ENCODE measurements around the gene WDR1. TPM values are rescaled to one million over a fixed set of nuclear protein-coding genes. Genes with fewer than 3 reads are reported as not detected.
"Not testable (repeated sequence)": the region's sequence is repeated elsewhere in the genome, so short reads cannot be mapped to it uniquely, and the experiment has no call there.

The WDR1 gene
- total and polyA plus RNA-seq, 2 donors (not counting 3 experiments of a cell fraction or from before 2014, with no cell fraction given), result 590 to 660 TPM

DNA sequence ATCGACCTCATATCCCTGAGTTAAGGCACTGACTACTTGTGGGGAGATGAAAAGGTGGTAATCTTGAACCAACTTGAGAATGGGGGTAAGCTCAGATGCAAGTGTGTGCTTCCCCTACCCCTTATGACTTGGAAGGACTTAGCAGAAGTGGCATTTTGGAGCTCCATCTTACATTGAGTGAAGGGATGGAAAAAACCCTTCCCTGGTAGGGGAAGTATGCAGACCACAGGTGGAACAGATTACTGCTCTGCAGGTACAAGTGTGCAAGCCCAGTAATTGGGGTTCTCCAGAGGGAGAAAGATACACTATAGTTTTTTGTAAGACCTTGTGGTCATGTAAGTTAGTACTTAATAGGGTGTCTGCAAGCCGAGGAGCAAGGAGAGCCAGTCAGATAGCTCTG lies 12.2 kb upstream of the WDR1 start:
- CTCF ChIA-PET, result interaction anchor here (1.8 to 2.8 kb wide), 3 partner anchors 16 to 36 kb away, joined by 6 to 9 read pairs (median 6); no protein-coding TSS in a partner anchor
- Histone ChIP-seq H3K9me1 (replicated peaks; ENCODE audit: control insufficient read depth, extremely low read depth, insufficient read depth, low read length) (no peaks in the 10 kb centered on the region), H3K27ac (ENCODE audit: insufficient read depth, low read depth, low read length) (no peak overlapping the region), H3K9me3 (replicated peaks; ENCODE audit: control insufficient read depth, insufficient read depth, low read length) (no peaks in the 10 kb centered on the region), H3K4me2 (ENCODE audit: insufficient read depth, low read length) (no peak overlapping the region), H3K79me2 (ENCODE audit: control insufficient read depth, insufficient read depth, low read length) (no peaks in the 10 kb centered on the region), H3K27me3 (ENCODE audit: control insufficient read depth in 2 of 2, insufficient read depth in 2 of 2, low read length in 2 of 2) (peaks cover 0 to 1% of the 10 kb centered on the region in 2 experiments), H3K4me1 (ENCODE audit: control insufficient read depth, extremely low read depth, insufficient read depth, low read length) (peaks cover 10% of the 10 kb centered on the region), H3K4me3 (replicated peaks in 1 of 3; ENCODE audit: insufficient read depth in 1 of 3, low read depth in 1 of 3, low read length in 3 of 3) (no peak overlapping the region), H4K20me1 (replicated peaks; ENCODE audit: control insufficient read depth, extremely low read depth, insufficient read depth, low read length) (no peaks in the 10 kb centered on the region), H3K9ac (replicated peaks; ENCODE audit: extremely low read depth, insufficient read depth, low read length) (no peak overlapping the region), H3K36me3 (ENCODE audit: control insufficient read depth in 2 of 2, extremely low read depth in 1 of 2, insufficient read depth in 2 of 2, low read length in 2 of 2) (no peaks in the 10 kb centered on the region), H2AFZ (ENCODE audit: low read depth, low read length) (no peak overlapping the region)
- no TSS peak for BruUV-seq (replicated peaks)
- dilution Hi-C loops (cut with MboI; ENCODE audit: extremely low pct_ligation_motif_present, low sequenced_read_pairs), result no loop called here
- intact Hi-C loops (cut with micrococcal nuclease), result no loop called here
- POLR2A ChIA-PET, result interaction anchor here (2.3 kb wide), 1 partner anchor 12 kb away, joined by 28 read pairs; the partner anchor contains the start of gene WDR1
- TF ChIP-seq MYC (IDR thresholded peaks at IDR 0.05; ENCODE audit: low read depth, low read length), result no peak
- no peak for TF ChIP-seq JUN (IDR thresholded peaks at IDR 0.05; ENCODE audit: borderline replicate concordance, insufficient read depth, insufficient read length, low read depth)
- TF ChIP-seq POLR2AphosphoS5 (IDR thresholded peaks at IDR 0.05; ENCODE audit: insufficient read depth, low read depth, low read length), result no peak
- no peak for TF ChIP-seq POLR2A (IDR thresholded peaks at IDR 0.05; ENCODE audit: low read depth, low read length)
- no peak for TF ChIP-seq CTCF (IDR thresholded peaks at IDR 0.05; ENCODE audit: extremely low read depth in 1 of 2, insufficient read depth in 1 of 2, low read depth in 1 of 2, low read length in 2 of 2)
- TF ChIP-seq GATA2 (IDR thresholded peaks at IDR 0.05; ENCODE audit: insufficient read depth, insufficient read length, low read depth, low read length), result no peak
- no peak for TF ChIP-seq FOS (IDR thresholded peaks at IDR 0.05; ENCODE audit: borderline replicate concordance, insufficient read depth, low read length)
- no peak for TF ChIP-seq EZH2 (IDR thresholded peaks at IDR 0.05; ENCODE audit: borderline replicate concordance, low read depth, low read length, severe bottlenecking)
- no peak for TF ChIP-seq MAX (IDR thresholded peaks at IDR 0.05; ENCODE audit: insufficient read depth, insufficient read length)
- no peak for FAIRE-seq
- DNase-seq (ENCODE audit: low read depth, low spot score), result no peak

DNA sequence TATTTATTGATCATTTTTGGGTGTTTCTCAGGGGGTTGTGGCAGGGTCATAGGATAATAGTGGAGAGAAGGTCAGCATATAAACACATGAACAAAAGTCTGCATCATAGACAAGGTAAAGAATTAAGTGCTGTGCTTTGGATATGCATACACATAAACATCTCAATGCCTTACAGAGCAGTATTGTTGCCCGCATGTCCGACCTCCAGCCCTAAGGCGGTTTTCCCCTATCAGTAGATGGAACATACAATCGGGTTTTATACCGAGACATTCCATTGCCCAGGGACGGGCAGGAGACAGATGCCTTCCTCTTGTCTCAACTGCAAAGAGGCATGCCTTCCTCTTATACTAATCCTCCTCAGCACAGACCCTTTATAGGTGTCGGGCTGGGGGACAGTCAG lies 10.9 kb upstream of the WDR1 start:
- DNase-seq (ENCODE audit: low read depth, low spot score); H3K36me3 ChIP-seq (ENCODE audit: control insufficient read depth in 2 of 2, extremely low read depth in 1 of 2, insufficient read depth in 2 of 2, low read length in 2 of 2); POLR2A ChIA-PET; BruUV-seq (replicated peaks); H2AFZ ChIP-seq (ENCODE audit: low read depth, low read length); H3K27me3 ChIP-seq (ENCODE audit: control insufficient read depth in 2 of 2, insufficient read depth in 2 of 2, low read length in 2 of 2); H3K9me1 ChIP-seq (replicated peaks; ENCODE audit: control insufficient read depth, extremely low read depth, insufficient read depth, low read length); H3K9ac ChIP-seq (replicated peaks; ENCODE audit: extremely low read depth, insufficient read depth, low read length); H3K27ac ChIP-seq (ENCODE audit: insufficient read depth, low read depth, low read length); H3K79me2 ChIP-seq (ENCODE audit: control insufficient read depth, insufficient read depth, low read length); CTCF ChIA-PET; H3K4me2 ChIP-seq (ENCODE audit: insufficient read depth, low read length); H4K20me1 ChIP-seq (replicated peaks; ENCODE audit: control insufficient read depth, extremely low read depth, insufficient read depth, low read length); intact Hi-C loops (cut with micrococcal nuclease); H3K9me3 ChIP-seq (replicated peaks; ENCODE audit: control insufficient read depth, insufficient read depth, low read length); FAIRE-seq; H3K4me3 ChIP-seq (replicated peaks in 1 of 3; ENCODE audit: insufficient read depth in 1 of 3, low read depth in 1 of 3, low read length in 3 of 3); dilution Hi-C loops (cut with MboI; ENCODE audit: extremely low pct_ligation_motif_present, low sequenced_read_pairs): not testable (repeated sequence)
- H3K4me1 ChIP-seq (ENCODE audit: control insufficient read depth, extremely low read depth, insufficient read depth, low read length), result peaks cover 21% of the 10 kb centered on the region
